NT2/D1 (cell line): ENCODE data around the gene RASSF10.

Experiments
- DNase-seq: peaks from one replicate; pipeline ENCODE4 v3.0.0-alpha.2; 2011; ENCODE audit warnings: low read depth, low spot score
- H3K27me3 ChIP-seq: 2 replicates; pipeline ENCODE4 v1.6.0; 2011; ENCODE audit warnings: mild to moderate bottlenecking; ENCODE audit not compliant: insufficient read length, insufficient read depth
- H3K36me3 ChIP-seq: 2 replicates; pipeline ENCODE4 v1.6.1; 2011; ENCODE audit warnings: mild to moderate bottlenecking, low read length, mixed read lengths; ENCODE audit not compliant: insufficient read depth, insufficient read length
- H3K4me1 ChIP-seq: 2 replicates; pipeline ENCODE4 v1.5.1; 2011; ENCODE audit not compliant: insufficient read depth, insufficient read length
- H3K4me3 ChIP-seq: 2 replicates; pipeline ENCODE4 v1.5.1; 2011; ENCODE audit warnings: low read depth; ENCODE audit not compliant: insufficient read length
- H3K9ac ChIP-seq: 2 replicates; pipeline ENCODE4 v1.6.0; 2011; ENCODE audit warnings: low read depth; ENCODE audit not compliant: insufficient read length
- H3K9me3 ChIP-seq: 2 replicates; pipeline ENCODE4 v1.5.1; 2011; ENCODE audit warnings: mild to moderate bottlenecking, low read length; ENCODE audit not compliant: insufficient read depth
- SUZ12 ChIP-seq: IDR thresholded peaks from 2 replicates; pipeline ENCODE4 v1.6.1; 2011; ENCODE audit not compliant: insufficient read length, insufficient read depth; ENCODE audit errors: extremely low read depth
- YY1 ChIP-seq: IDR thresholded peaks from 2 replicates; pipeline ENCODE4 v1.6.1; 2011; ENCODE audit not compliant: insufficient read length, insufficient read depth
- ZNF274 ChIP-seq: IDR thresholded peaks from 2 replicates; pipeline ENCODE4 v1.6.1; 2011; ENCODE audit warnings: mild to moderate bottlenecking, low read depth, low read length

Gene RASSF10

GRCh38 chr11:13008625-13009475, at the start of gene RASSF10:
Gene RASSF10 (plus strand): TSS chr11:13009316. CDS start chr11:13009577, 261 bp downstream.
- peak within 1 kb of the TSS; percentile 74 for H3K9ac ChIP-seq
- H3K27me3 ChIP-seq, result peaks cover 56% of the 10 kb centered on the region
- no peaks in the 10 kb centered on the region for H3K36me3 ChIP-seq
- no peaks in the 10 kb centered on the region for H3K4me1 ChIP-seq
- TF ChIP-seq YY1 (no peak), ZNF274 (no peak), SUZ12 (no peak)
- H3K9me3 ChIP-seq, result peaks cover 16% of the 10 kb centered on the region; the same call in 1 of the 2 replicates
- DNase-seq, result peak; percentile 75
- peak within 1 kb of the TSS; percentile 55 for H3K4me3 ChIP-seq

- no peaks in the 10 kb centered on the region for H3K36me3 ChIP-seq
These were observed 47.5 kb upstream of the RASSF10 start for GRCh38 chr11:12961615-12962014.

GRCh38 chr11:12962306-12962705, 46.8 kb upstream of the RASSF10 start:
- Histone ChIP-seq H3K36me3 (no peaks in the 10 kb centered on the region), H3K27me3 (no peaks in the 10 kb centered on the region), H3K9me3 (no peaks in the 10 kb centered on the region), H3K9ac (no peak overlapping the region), H3K4me3 (no peak overlapping the region), H3K4me1 (peaks cover 3% of the 10 kb centered on the region)
- TF ChIP-seq SUZ12 (no peak), YY1 (no peak), ZNF274 (no peak)
- DNase-seq, result no peak

More at GRCh38 chr11:12961615-12962014, 47.5 kb upstream of the RASSF10 start:
- DNase-seq, result no peak
- Histone ChIP-seq H3K27me3 (no peaks in the 10 kb centered on the region), H3K9me3 (no peaks in the 10 kb centered on the region), H3K4me3 (no peak overlapping the region), H3K4me1 (peaks cover 3% of the 10 kb centered on the region), H3K9ac (no peak overlapping the region)
- TF ChIP-seq SUZ12 (no peak), YY1 (no peak), ZNF274 (no peak)

GRCh38 chr11:12963051-12963450, 46.1 kb upstream of the RASSF10 start:
- no peak overlapping the region for H3K4me3 ChIP-seq
- no peaks in the 10 kb centered on the region for H3K36me3 ChIP-seq
- no peak for TF ChIP-seq YY1
- TF ChIP-seq SUZ12, result no peak
- TF ChIP-seq ZNF274, result no peak
- no peaks in the 10 kb centered on the region for H3K9me3 ChIP-seq
- no peak overlapping the region for H3K9ac ChIP-seq
- H3K4me1 ChIP-seq, result peaks cover 3% of the 10 kb centered on the region
- no peaks in the 10 kb centered on the region for H3K27me3 ChIP-seq
- DNase-seq, result no peak

- TF ChIP-seq ZNF274 (no peak), YY1 (no peak), SUZ12 (no peak)
- no peaks in the 10 kb centered on the region for H3K36me3 ChIP-seq
- no peaks in the 10 kb centered on the region for H3K9me3 ChIP-seq
- no peak overlapping the region for H3K4me3 ChIP-seq
- H3K27me3 ChIP-seq, result no peaks in the 10 kb centered on the region
- peak; percentile 52 for DNase-seq
- H3K9ac ChIP-seq, result no peak overlapping the region
- H3K4me1 ChIP-seq, result peaks cover 3% of the 10 kb centered on the region
These were observed 45.2 kb upstream of the RASSF10 start for GRCh38 chr11:12963792-12964536.

- no peak overlapping the region for H3K4me3 ChIP-seq
- H3K9ac ChIP-seq, result no peak overlapping the region
- no peaks in the 10 kb centered on the region for H3K27me3 ChIP-seq
- TF ChIP-seq YY1 (no peak), SUZ12 (no peak), ZNF274 (no peak)
- peaks cover 3% of the 10 kb centered on the region for H3K4me1 ChIP-seq
- no peak for DNase-seq
- no peaks in the 10 kb centered on the region for H3K9me3 ChIP-seq
- no peaks in the 10 kb centered on the region for H3K36me3 ChIP-seq
These were observed 44.5 kb upstream of the RASSF10 start for GRCh38 chr11:12964650-12965049.

- Histone ChIP-seq H3K4me3 (no peak overlapping the region), H3K4me1 (peaks cover 3% of the 10 kb centered on the region), H3K36me3 (no peaks in the 10 kb centered on the region), H3K27me3 (no peaks in the 10 kb centered on the region), H3K9ac (no peak overlapping the region), H3K9me3 (no peaks in the 10 kb centered on the region)
- TF ChIP-seq YY1, result no peak
- no peak for TF ChIP-seq SUZ12
- TF ChIP-seq ZNF274, result no peak
- no peak for DNase-seq
These were observed 43.1 kb upstream of the RASSF10 start for GRCh38 chr11:12966002-12966401.
